Stimulated activated CD4-positive, alpha-beta T cell treated with anti-CD3 and anti-CD28 coated beads, Interleukin-12 subunit alpha, Interleukin-12 subunit beta, amount 100 ng/mL, for 24 hours (primary cell): ENCODE results near the gene FBF1.
"Not testable (repeated sequence)": the region's sequence is repeated elsewhere in the genome, so short reads cannot be mapped to it uniquely, and the experiment has no call there.

Source experiments
- DNase-seq, 2 experiments: peaks; one replicate each; pipeline ENCODE4 v3.0.0-alpha.2; 2020; ENCODE audit warnings: low read depth in 2 of 2

Gene FBF1

GRCh38 chr17:75940727-75941441, at the start of gene FBF1:
TSS of gene FBF1 (minus strand) at chr17:75941042. CDS start at chr17:75938149, 2,893 bp downstream.
- peak; percentile 84 for DNase-seq

DNA sequence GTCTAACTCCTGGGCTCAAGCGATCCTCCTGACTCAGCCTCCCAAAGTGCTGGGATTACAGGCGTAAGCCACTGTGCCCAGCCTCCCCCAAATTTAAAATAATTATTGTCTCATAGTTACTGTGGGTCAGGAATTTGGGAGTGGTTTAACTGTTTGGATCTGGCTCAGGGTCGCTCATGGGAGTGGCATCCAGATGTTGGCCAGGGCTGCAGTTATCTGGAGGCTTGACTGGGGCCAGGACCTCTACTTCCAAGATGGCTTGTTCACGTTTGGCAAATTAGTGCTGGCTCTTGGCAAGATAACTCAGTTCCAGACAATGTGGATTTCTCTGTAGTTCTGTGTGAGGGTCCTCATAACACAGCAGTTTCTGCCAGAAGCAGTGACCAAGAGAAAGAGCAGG, 46.2 kb upstream of the FBF1 start:
- DNase-seq = no peak

GRCh38 chr17:75985986-75986385, 45.1 kb upstream of the FBF1 start:
- DNase-seq = no peak

DNA sequence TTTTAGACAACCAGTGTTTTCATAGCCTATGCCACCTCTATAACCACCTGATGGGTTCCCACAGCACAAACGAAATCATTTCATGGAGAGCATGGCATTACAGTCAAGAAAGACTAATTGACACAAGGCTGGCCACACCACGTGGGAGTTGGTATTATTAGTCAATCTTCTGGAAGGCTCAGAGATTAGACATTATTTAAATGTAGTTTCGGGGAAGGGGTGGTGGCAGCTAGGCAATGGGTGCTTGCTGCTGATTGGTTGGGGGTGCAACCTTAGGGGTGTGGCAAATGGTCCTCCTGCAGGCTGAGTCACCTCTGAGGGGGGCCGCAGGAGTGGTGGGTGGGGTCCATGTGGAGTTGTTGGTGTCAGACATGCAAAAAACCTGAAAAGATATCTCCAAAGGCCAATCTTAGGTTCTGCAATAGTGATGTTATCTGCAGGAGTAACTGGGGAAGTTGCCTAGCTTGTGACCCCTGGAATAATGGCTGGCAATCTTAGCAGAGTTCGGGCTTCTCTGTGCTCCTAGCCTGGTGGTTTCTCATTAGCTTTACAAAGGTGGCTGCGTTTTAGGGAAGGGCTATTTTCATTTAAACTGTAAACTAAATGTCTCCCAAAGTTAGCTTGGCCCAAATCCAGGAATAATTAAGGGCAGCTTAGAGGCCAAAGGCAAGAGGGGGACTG, 42.8 kb upstream of the FBF1 start:
- no peak for DNase-seq

DNA sequence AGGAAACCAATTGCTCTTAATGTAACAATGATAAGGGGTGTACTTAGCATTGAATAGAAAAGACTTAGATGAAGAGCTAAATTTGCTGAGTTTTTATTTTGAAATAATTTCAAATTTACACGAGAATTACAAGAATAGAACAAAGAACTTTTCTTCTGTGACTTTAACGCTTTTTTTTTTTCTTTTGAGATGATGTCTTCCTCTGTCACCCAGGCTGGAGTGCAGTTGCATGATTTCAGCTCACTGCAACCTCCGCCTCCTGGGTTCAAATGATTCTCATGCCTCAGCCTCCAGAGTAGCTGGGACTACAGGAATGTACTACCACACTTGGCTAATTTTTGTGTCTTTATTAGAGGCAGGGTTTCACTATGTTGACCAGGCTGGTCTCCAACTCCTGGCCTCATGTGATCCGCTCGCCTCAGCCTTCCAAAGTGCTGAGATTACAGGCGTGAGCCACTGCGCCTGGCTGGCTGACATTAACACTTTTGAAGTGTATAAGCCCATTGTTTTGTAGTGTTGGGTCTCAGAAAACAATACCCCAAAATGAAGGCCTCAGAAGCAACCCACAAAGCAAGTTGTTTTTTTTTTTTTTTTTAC, 40.3 kb upstream of the FBF1 start:
- no peak for DNase-seq

- no peak for DNase-seq
Measured at GRCh38 chr17:75980188-75981018, 39.6 kb upstream of the FBF1 start.

DNA sequence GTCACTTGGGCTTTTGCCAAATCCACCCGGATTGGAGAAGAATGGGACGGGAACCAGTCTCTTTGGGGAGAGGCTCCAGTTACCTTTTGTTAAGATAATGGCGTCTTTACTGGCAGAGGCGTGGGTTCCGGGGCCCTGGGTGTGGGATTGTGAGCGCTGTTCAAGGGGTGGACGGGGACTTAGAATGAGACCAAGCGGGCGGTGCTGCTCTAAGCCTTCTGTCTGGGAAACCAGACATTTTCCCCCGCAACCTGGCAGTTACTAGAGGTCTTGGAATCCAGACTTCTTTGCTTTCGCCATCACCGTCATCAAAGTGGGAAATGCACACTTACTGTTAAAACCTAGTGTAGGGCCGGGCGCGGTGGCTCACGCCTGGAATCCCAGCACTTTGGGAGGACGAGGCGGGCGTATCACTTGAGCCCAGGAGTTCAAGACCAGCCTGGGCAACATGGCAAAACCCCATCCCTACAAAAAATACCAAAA, 38.9 kb upstream of the FBF1 start:
- no peak for DNase-seq

DNA sequence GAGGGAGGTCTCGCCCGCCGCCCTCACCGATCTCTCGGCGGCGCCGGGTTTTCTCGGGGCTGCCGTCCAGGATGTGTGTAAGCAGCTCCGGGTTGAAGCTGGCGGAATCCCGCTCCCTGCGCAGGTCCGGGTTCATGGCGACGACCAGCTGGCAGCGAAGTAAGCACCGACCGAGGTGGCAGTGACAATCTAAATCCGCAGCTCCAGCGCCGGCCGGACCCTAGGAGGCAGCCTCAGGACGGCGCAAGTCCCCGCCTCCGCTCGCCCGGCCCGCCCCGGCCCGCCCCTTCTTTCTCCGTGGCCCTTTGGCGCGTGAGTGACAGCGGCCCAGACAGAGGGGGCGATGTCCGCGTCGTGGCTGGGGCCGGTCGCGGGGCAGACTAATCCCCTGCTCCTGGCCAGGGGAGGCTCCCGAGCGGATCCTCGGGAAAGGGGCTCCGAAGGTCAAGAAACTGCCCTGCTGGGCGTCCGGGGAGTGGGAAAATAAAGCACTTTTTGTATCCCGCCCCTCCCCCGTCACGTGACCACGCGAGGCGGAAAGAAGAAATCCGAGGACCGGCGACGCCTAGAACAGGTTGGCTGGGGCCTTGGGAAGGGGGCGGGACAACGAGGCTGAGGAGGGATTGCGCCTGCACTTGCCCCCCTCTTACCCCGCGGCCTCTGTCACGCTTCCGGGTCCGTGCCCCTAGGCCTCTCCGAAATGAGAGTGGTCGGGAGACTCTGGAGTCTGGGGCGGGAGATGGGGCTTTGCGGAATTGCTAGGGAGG, 38.3 kb upstream of the FBF1 start, which contains the start of the genes ACOX1 and TEN1:
Gene ACOX1, minus strand, starts transcription at position 229 of the 767 bp plus-strand sequence. Its CDS starts 93 bp downstream, at position 136.
Gene TEN1, plus strand, starts transcription at position 303 of the 767 bp plus-strand sequence. CDS start 6,953 bp downstream, outside the sequence.
- peak; percentile 93 to 97 for DNase-seq

DNA sequence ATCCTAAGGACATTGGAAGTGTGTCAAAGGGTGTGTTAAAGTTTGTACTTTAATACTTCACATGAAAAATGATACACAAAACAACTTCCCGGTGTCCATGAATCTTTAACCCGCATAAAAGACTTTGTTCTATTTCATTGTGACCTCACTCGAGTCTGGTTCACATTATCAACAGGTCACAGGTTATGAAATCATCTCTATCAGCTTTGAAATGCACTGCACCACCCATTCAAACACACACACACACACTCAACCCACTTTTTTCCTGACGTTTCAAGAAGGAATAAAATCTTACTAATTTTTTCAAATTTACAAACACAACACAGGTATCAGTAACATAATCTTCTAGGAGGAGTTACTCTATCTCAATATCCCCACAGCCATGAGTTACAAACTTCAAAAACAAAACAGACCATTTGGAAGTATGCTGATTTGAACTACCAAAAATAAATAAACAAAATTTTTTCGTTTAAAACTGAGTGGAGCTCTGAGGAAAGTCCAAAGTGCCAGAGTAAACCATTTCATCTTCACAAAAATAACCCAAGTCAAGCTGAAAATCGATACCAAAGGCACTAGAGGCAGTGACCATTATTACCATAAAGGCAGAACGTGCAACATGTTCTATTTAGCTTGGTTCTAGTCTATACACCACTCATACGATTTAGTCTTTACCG, 35.5 kb upstream of the FBF1 start:
- no peak for DNase-seq

DNA sequence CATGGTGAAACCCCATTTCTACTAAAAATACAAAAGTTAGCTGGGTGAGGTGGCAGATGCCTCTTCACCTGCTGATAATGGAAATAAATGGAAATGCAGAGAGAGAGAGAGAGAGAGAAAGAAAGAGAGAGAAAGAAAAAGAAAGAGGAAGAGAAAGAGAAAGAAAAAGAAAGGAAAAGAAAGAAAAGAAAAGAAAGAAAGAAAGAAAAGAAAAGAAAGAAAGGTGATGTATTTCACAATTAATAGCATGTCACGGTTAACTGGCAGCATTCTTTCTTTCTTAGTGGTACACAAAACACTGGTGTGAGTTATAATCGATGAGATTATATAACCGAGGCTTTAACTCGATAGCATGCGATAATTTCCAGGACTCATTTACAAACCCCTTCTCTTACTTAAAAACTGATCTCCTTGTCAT, 34.9 kb upstream of the FBF1 start:
- no peak for DNase-seq

DNA sequence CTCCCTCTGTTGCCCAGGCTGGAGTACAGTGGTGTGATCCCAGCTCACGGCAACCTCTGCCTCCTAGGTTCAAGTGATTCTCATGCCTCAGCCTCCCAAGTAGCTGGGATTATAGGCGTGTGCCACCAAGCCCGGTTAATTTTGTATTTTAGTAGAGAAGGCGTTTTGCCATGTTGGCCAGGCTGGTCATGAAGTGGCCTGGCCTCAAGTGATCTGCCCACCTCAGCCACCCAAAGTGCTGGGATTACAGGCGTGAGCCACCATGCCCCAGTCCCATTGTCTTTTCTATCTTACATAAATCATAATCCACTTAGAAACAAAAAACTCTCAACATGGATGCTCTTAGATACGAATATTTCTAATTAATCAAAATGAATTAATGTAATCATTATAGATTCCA, 34.3 kb upstream of the FBF1 start:
- not testable (repeated sequence) for DNase-seq

GRCh38 chr17:75970626-75971025, 29.8 kb upstream of the FBF1 start:
- DNase-seq = no peak

DNA sequence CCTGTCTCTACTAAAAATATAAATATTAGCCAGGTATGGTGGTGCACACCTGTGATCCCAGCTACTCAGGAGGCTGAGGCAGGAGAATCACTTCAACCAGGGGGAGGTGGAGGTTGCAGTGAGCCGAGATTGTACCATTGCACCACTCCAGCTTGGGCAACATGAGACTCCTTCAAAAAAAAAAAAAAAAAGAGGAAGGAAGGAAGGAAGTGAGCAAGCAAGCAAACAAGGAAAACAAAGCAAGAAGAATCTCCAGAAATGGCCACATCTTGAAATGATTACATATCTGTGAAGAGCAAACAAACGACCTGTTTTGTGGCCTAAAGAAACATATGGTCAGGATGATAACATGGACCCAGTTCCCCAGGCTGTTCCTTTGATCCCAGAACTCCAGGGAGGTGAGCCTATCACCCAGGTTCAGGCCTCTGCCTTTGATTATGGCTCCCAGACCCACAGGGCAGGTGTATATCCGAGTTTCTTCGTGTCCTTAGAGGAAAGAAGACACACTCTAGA, 29.2 kb upstream of the FBF1 start:
- no peak for DNase-seq

DNA sequence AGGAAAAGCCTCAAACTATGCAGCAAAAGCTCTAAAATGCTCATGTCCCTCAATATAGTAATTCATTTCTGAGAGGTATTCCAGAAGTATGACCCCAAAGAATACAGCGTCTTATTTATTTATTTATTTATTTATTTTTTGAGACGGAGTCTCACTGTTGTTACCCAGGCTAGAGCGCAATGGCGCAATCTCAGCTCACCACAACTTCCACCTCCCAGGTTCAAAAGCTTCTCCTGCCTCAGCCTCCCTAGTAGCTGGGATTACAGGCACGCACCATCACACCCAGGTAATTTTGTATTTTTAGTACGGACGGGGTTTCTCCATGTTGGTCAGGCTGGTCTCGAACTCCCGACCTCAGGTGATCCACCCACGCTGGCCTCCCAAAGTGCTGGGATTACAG, 28.2 kb upstream of the FBF1 start:
- not testable (repeated sequence) for DNase-seq

DNA sequence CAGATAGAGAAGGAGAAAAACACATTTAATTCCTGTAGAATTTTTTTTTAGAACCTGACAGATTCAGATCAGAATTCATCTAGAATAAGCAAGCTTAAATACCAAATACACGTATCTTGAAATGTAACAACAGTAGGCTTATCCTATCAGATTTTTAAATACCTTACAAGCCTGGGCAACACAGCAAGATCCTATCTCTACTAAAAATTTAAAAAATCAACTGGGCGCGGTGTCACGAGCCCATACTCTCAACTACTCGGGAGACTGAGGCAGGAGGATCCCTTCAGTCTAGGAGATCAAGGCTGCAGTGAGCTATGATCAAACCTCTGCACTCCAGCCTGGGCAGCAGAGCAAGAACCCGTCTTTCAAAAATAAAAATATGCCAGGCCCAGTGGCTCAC, 24.6 kb upstream of the FBF1 start:
- DNase-seq = no peak

DNA sequence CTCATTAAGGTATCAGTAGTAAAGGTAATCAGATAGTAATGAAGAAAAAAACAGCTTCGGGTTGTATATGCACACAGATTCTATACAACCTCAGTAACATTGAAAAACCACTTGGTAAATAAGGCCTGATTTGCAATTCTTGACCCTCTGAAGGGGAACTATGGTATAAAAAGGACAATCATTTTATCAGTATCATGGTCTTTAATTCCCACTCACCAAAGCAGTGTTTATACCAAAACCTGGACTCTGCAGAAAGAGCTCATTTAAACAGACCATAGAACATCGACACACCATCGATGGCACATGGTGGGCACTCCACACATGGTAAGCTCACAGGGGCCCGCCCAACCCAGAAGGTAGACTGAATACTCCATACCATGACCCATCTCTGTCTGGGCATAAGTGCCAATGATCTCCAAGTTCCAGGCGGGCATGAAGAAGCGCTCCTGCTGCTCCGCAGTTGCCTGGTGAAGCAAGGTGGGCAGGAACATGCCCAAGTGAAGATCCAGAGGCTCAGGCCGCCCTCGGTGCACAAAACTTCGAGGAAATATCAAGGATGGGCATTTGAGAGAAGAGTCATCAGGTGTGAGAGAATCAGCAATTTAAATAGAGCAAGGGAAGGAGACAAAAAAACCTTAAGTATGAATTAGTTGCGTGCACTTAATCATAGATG, 19.1 kb upstream of the FBF1 start:
- DNase-seq = no peak

DNA sequence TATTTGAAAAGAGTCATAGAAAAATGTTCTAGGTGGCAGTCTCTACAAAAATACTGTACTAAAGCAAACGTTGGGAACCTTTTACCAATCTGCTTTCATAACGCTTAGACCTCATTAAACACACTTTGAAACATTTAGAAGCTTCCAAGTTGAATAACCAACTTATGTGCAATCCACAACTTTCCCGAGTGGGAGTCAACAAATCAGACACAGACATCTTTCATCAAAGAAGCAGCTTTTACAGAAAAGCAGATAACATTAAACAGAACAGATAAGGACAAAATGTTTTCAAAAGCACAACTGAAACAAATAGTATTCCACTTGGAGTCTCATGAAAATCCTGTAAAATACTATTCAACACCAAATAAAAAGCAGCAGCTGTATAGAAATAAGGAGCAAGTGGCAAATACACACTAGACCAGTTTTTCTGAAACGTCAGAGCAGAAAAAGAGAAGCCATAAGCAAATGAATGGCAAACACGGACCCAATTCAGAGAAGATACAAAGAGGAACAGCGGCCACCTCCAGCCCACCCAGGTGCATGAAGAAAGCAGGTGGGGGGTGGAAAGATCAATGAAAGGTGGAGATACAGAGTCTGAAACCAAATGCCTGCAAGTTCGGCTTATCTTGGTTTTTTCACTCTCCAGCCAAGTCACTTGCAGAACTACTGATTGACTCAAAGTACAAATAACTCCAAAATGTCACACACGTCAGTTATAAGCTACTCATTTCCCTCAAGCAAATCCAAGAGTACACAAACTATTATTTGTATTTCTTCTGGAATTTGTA, 18.4 kb upstream of the FBF1 start:
- no peak for DNase-seq

DNA sequence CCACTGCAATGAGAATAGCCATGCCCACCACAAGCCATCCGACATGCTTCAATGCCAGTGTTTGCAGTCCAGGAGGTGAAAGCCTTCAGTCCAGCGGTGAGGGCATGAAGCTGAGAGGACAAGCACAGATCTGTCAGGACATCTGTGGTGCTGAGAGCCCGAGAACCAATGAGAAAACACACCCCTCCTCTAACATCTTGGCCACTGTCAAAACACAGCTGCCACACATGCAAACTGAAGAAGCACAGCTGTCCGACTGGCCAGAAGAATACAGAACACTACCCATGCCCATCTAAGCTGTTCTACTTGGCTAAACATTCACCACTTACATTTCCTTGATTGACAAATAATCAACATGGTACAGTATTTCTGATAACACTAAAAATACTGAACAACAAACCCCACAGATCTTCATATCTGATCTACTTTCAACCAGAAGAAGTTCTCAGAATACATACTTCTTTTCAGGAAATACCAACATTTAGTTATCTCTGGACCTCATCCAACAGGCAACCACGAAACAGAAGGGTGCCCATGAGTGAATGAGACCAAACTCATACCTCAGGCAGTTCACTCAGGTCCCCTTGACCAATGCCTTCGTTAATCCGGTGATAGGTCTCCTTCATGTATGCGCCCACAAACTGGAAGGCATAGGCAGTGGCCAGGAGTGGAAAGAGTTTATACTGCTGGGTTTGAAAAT, 10.2 kb upstream of the FBF1 start:
- DNase-seq = no peak
